ENCODE data around the gene CLCNKA.
A peak's percentile ranks its signal among the peaks of the same experiment; 100 is the strongest.

DNA sequence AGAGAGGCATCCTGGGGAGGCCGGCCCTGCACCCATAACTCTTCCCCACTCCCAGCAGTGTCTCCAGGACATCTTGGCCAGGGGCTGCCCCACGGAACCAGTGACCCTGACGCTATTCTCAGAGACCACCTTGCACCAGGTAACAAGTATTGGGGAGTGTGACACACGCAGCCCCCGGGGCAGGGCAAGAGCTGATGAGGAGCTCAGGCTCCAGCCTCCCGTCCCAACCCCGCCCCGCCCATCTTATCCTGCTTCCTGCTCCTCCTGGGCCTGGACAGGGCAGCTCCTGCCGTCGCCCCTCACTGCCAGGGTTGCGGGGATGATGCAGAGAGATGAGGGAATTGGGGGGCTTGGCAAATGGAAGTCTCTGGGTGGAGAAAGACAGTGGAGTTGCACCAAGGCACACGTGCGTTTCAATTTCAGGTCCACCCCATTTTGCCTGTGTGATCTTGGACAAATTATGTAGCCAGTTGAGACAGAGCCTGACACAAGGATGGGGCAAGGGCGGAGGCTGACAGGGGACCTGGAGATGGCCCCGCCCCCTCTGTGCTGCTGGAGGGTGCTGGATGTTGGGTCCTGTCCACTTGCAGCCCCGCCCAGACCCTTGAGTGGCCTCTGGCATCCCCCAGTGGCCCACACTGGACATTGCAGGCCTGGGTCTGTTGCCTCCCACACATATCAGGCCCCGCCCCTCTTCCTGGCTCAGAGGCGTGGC, 10.7 kb downstream of the CLCNKA start:
- TF ChIP-seq, protein P1, sequence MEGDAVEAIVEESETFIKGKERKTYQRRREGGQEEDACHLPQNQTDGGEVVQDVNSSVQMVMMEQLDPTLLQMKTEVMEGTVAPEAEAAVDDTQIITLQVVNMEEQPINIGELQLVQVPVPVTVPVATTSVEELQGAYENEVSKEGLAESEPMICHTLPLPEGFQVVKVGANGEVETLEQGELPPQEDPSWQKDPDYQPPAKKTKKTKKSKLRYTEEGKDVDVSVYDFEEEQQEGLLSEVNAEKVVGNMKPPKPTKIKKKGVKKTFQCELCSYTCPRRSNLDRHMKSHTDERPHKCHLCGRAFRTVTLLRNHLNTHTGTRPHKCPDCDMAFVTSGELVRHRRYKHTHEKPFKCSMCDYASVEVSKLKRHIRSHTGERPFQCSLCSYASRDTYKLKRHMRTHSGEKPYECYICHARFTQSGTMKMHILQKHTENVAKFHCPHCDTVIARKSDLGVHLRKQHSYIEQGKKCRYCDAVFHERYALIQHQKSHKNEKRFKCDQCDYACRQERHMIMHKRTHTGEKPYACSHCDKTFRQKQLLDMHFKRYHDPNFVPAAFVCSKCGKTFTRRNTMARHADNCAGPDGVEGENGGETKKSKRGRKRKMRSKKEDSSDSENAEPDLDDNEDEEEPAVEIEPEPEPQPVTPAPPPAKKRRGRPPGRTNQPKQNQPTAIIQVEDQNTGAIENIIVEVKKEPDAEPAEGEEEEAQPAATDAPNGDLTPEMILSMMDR (optimal IDR thresholded peaks at IDR 0.05 in 1 of 3, IDR thresholded peaks at IDR 0.05 in 1 of 3, conservative IDR thresholded peaks at IDR 0.05 in 1 of 3; ENCODE audit: extremely low read depth in 1 of 3, insufficient read depth in 2 of 3, low read length in 3 of 3), result peak; percentile 79 to 93 (median 85)
- no peak for TF ChIP-seq EZH2 (IDR thresholded peaks at IDR 0.05; ENCODE audit: low read length)
